HepG2 (cell line): ENCODE measurements around the gene SLC29A1. TPM values are rescaled to one million over a fixed set of nuclear protein-coding genes. Genes with fewer than 3 reads are reported as not detected.

Experiments
- FOSL2 ChIP-seq: sonication (generic); formaldehyde crosslinking; IDR thresholded peaks from 2 replicates; pipeline ENCODE4 v1.4.0; 2020; ENCODE audit warnings: missing genetic modification reagents
- HOXA5 ChIP-seq: sonication (generic); formaldehyde crosslinking; IDR thresholded peaks from 2 replicates; pipeline ENCODE4 v1.4.0; 2020; ENCODE audit warnings: missing genetic modification reagents
- KMT2B ChIP-seq: IDR thresholded peaks from 2 replicates; pipeline ENCODE4 v1.6.1; 2016; ENCODE audit warnings: missing genetic modification reagents, missing compliant biosample characterization
- SIN3B ChIP-seq: fragments of 150-350 bp; IDR thresholded peaks from 2 replicates; pipeline ENCODE4 v1.6.1; 2014; ENCODE audit warnings: low read length
- SMYD3 ChIP-seq: sonication (generic); formaldehyde crosslinking; IDR thresholded peaks from 2 replicates; pipeline ENCODE4 v1.8.1; 2023; ENCODE audit warnings: mild to moderate bottlenecking, missing genetic modification reagents
- TEAD3 ChIP-seq: optimal IDR thresholded peaks from 2 replicates; pipeline ENCODE3; 2016; ENCODE audit warnings: borderline replicate concordance
- ZFX ChIP-seq: sonication (generic); formaldehyde crosslinking; IDR thresholded peaks from 2 replicates; pipeline ENCODE4 v1.4.0; 2020; ENCODE audit warnings: mild to moderate bottlenecking, low read depth, missing genetic modification reagents, moderate library complexity
- ZNF180 ChIP-seq: sonication (generic); formaldehyde crosslinking; IDR thresholded peaks from 2 replicates; pipeline ENCODE4 v1.4.0; 2020; ENCODE audit warnings: low read depth, missing genetic modification reagents, borderline replicate concordance
- ZNF709 ChIP-seq: sonication (generic); formaldehyde crosslinking; IDR thresholded peaks from 2 replicates; pipeline ENCODE4 v1.5.0; 2020; ENCODE audit warnings: mild to moderate bottlenecking, missing genetic modification reagents
- polyA plus RNA-seq, 8 experiments: library from polyadenylated mRNA; depleted of rRNA in 3 of 8; stranded (reverse) in 7 of 8; unstranded in 1 of 8; fragments of >200 nt; fragmentation: Illumina TruSeq in 4 of 8; extraction: Trizol in 4 of 8; gene quantifications; 2 replicates each; pipeline versions ENCODE4 v1.2.1 to v1.2.3, GENCODE V29; 2011 to 2016; ENCODE audit warnings: low read depth in 4 of 8, missing spikeins in 1 of 8, mixed read lengths in 1 of 8; ENCODE audit not compliant: insufficient read depth in 1 of 8
- total RNA-seq, 5 experiments: library from RNA; depleted of rRNA; stranded (reverse); fragments of >200 nt; fragmentation: Illumina TruSeq; extraction: Trizol; gene quantifications; 2 replicates each; pipeline ENCODE4 v1.2.3, GENCODE V29; 2016; ENCODE audit warnings: low read depth in 1 of 5
- TF ChIP-seq, protein P1 (sequence below): sonication (generic); IDR thresholded peaks from 2 replicates; pipeline ENCODE4 v1.6.1; 2016; ENCODE audit warnings: low read depth, borderline replicate concordance
- TF ChIP-seq, protein P2 (sequence below): sonication (generic); formaldehyde crosslinking; IDR thresholded peaks from 2 replicates; pipeline ENCODE4 v1.4.0; 2020; ENCODE audit warnings: missing genetic modification reagents
- TF ChIP-seq, protein P3 (sequence below): sonication (generic); formaldehyde crosslinking; IDR thresholded peaks from 2 replicates; pipeline ENCODE4 v1.4.0; 2020; ENCODE audit warnings: missing genetic modification reagents, low read depth, mild to moderate bottlenecking, borderline replicate concordance
- TF ChIP-seq, protein P4 (sequence below): IDR thresholded peaks from 2 replicates; pipeline ENCODE4 v1.6.1; 2016; ENCODE audit warnings: low read depth, borderline replicate concordance
- TF ChIP-seq, protein P5 (sequence below), 2 experiments: sonication (generic) in 1 of 2; formaldehyde crosslinking in 1 of 2; IDR thresholded peaks; 2 replicates each; pipeline versions ENCODE4 v1.4.0 to v1.6.1; 2018 to 2020; ENCODE audit warnings: missing genetic modification reagents in 2 of 2, borderline replicate concordance in 1 of 2, low read depth in 1 of 2, mild to moderate bottlenecking in 1 of 2, missing biosample characterization in 1 of 2
- TF ChIP-seq, protein P6 (sequence below): sonication (generic); formaldehyde crosslinking; IDR thresholded peaks from 2 replicates; pipeline ENCODE4 v1.4.0; 2020; ENCODE audit warnings: missing genetic modification reagents, borderline replicate concordance
- TF ChIP-seq, protein P7 (sequence below): sonication (generic); formaldehyde crosslinking; IDR thresholded peaks from 2 replicates; pipeline ENCODE4 v1.4.0; 2020; ENCODE audit warnings: missing genetic modification reagents

Gene SLC29A1
- total and polyA plus RNA-seq, 2 of the 13 experiments (the other 11 are each of a cell fraction or from before 2014, with no cell fraction given): 43.2 to 106 TPM

DNA sequence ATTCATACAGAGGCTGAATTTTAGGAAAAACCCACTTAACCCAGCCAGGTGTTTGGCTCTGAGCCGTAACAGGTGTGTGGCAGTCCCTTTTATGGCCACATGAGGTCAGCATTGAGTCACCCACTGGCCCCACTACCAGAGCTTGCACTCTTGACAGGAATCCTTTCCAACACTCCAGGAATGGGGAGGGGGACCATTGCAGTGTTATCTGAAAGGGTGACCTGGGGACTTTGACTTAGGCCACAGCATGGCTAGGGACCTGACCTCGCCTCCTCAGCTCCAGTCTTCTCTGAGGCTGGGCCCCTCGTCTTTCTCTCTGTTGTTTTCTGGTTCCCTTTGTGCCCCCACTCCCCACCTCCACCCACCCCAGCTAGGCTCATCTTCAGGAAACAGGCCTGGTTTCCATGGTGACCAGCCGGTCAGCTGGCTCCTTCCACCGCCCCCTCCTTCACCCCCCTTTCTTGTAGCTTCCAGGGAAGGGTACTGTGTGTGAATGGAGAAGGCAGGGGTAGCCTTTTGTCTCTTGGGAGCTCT is 44.8 kb downstream of the SLC29A1 start (continued):
- TF ChIP-seq, protein P1, sequence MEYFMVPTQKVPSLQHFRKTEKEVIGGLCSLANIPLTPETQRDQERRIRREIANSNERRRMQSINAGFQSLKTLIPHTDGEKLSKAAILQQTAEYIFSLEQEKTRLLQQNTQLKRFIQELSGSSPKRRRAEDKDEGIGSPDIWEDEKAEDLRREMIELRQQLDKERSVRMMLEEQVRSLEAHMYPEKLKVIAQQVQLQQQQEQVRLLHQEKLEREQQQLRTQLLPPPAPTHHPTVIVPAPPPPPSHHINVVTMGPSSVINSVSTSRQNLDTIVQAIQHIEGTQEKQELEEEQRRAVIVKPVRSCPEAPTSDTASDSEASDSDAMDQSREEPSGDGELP: peak; percentile 51; the same call in 1 of the 2 replicates
- TF ChIP-seq, protein P2, sequence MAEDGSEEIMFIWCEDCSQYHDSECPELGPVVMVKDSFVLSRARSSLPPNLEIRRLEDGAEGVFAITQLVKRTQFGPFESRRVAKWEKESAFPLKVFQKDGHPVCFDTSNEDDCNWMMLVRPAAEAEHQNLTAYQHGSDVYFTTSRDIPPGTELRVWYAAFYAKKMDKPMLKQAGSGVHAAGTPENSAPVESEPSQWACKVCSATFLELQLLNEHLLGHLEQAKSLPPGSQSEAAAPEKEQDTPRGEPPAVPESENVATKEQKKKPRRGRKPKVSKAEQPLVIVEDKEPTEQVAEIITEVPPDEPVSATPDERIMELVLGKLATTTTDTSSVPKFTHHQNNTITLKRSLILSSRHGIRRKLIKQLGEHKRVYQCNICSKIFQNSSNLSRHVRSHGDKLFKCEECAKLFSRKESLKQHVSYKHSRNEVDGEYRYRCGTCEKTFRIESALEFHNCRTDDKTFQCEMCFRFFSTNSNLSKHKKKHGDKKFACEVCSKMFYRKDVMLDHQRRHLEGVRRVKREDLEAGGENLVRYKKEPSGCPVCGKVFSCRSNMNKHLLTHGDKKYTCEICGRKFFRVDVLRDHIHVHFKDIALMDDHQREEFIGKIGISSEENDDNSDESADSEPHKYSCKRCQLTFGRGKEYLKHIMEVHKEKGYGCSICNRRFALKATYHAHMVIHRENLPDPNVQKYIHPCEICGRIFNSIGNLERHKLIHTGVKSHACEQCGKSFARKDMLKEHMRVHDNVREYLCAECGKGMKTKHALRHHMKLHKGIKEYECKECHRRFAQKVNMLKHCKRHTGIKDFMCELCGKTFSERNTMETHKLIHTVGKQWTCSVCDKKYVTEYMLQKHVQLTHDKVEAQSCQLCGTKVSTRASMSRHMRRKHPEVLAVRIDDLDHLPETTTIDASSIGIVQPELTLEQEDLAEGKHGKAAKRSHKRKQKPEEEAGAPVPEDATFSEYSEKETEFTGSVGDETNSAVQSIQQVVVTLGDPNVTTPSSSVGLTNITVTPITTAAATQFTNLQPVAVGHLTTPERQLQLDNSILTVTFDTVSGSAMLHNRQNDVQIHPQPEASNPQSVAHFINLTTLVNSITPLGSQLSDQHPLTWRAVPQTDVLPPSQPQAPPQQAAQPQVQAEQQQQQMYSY (CRISPR knock-in tag): no peak
- TF ChIP-seq, protein P3, sequence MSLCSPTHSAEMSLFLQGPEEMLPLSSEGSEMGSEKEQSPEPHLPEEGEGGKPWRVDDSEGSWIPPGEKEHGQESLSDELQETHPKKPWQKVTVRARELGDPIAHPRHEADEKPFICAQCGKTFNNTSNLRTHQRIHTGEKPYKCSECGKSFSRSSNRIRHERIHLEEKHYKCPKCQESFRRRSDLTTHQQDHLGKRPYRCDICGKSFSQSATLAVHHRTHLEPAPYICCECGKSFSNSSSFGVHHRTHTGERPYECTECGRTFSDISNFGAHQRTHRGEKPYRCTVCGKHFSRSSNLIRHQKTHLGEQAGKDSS (CRISPR knock-in tag): no peak
- TF ChIP-seq, protein P4, sequence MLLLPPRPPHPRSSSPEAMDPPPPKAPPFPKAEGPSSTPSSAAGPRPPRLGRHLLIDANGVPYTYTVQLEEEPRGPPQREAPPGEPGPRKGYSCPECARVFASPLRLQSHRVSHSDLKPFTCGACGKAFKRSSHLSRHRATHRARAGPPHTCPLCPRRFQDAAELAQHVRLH (CRISPR knock-in tag): 0 out of 2 replicates have a peak, but pooled peaks have one; percentile 60
- TF ChIP-seq SMYD3 (CRISPR knock-in tag): no peak
- TF ChIP-seq, protein P5, sequence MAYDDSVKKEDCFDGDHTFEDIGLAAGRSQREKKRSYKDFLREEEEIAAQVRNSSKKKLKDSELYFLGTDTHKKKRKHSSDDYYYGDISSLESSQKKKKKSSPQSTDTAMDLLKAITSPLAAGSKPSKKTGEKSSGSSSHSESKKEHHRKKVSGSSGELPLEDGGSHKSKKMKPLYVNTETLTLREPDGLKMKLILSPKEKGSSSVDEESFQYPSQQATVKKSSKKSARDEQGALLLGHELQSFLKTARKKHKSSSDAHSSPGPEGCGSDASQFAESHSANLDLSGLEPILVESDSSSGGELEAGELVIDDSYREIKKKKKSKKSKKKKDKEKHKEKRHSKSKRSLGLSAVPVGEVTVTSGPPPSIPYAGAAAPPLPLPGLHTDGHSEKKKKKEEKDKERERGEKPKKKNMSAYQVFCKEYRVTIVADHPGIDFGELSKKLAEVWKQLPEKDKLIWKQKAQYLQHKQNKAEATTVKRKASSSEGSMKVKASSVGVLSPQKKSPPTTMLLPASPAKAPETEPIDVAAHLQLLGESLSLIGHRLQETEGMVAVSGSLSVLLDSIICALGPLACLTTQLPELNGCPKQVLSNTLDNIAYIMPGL (CRISPR knock-in tag; IDR thresholded peaks at IDR 0.05; ENCODE audit: borderline replicate concordance in 1 of 2, low read depth in 1 of 2): peak; percentile 36 to 53; a peak in 1 of 4 replicates
- TF ChIP-seq TEAD3 (CRISPR knock-in tag): peak; percentile 28
- TF ChIP-seq ZNF180: no peak
- 0 out of 2 replicates have a peak, but pooled peaks have one; percentile 34 for TF ChIP-seq HOXA5 (CRISPR knock-in tag)
- no peak for TF ChIP-seq KMT2B (CRISPR knock-in tag)
- peak; percentile 15; the same call in 1 of the 2 replicates for TF ChIP-seq ZFX (CRISPR knock-in tag)
- TF ChIP-seq FOSL2: peak; percentile 27; the same call in 1 of the 2 replicates
- TF ChIP-seq, protein P6, sequence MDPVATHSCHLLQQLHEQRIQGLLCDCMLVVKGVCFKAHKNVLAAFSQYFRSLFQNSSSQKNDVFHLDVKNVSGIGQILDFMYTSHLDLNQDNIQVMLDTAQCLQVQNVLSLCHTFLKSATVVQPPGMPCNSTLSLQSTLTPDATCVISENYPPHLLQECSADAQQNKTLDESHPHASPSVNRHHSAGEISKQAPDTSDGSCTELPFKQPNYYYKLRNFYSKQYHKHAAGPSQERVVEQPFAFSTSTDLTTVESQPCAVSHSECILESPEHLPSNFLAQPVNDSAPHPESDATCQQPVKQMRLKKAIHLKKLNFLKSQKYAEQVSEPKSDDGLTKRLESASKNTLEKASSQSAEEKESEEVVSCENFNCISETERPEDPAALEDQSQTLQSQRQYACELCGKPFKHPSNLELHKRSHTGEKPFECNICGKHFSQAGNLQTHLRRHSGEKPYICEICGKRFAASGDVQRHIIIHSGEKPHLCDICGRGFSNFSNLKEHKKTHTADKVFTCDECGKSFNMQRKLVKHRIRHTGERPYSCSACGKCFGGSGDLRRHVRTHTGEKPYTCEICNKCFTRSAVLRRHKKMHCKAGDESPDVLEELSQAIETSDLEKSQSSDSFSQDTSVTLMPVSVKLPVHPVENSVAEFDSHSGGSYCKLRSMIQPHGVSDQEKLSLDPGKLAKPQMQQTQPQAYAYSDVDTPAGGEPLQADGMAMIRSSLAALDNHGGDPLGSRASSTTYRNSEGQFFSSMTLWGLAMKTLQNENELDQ (CRISPR knock-in tag): no peak
- TF ChIP-seq SIN3B: no peak
- TF ChIP-seq, protein P7, sequence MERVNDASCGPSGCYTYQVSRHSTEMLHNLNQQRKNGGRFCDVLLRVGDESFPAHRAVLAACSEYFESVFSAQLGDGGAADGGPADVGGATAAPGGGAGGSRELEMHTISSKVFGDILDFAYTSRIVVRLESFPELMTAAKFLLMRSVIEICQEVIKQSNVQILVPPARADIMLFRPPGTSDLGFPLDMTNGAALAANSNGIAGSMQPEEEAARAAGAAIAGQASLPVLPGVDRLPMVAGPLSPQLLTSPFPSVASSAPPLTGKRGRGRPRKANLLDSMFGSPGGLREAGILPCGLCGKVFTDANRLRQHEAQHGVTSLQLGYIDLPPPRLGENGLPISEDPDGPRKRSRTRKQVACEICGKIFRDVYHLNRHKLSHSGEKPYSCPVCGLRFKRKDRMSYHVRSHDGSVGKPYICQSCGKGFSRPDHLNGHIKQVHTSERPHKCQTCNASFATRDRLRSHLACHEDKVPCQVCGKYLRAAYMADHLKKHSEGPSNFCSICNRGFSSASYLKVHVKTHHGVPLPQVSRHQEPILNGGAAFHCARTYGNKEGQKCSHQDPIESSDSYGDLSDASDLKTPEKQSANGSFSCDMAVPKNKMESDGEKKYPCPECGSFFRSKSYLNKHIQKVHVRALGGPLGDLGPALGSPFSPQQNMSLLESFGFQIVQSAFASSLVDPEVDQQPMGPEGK (CRISPR knock-in tag): peak; percentile 48; the same call in 1 of the 2 replicates
- no peak for TF ChIP-seq ZNF709 (CRISPR knock-in tag)
